GM18499 (cell line): ENCODE data around the gene WASHC2C.
"Not testable (repeated sequence)": the region's sequence is repeated elsewhere in the genome, so short reads cannot be mapped to it uniquely, and the experiment has no call there.

Experiments
- ATAC-seq: cut with Tn5 transposase; IDR thresholded peaks from one replicate; pipeline ENCODE4 v1.9.1; 2021; ENCODE audit warnings: moderate number of reproducible peaks; ENCODE audit not compliant: insufficient read depth, unreplicated experiment

Gene WASHC2C, protein sequence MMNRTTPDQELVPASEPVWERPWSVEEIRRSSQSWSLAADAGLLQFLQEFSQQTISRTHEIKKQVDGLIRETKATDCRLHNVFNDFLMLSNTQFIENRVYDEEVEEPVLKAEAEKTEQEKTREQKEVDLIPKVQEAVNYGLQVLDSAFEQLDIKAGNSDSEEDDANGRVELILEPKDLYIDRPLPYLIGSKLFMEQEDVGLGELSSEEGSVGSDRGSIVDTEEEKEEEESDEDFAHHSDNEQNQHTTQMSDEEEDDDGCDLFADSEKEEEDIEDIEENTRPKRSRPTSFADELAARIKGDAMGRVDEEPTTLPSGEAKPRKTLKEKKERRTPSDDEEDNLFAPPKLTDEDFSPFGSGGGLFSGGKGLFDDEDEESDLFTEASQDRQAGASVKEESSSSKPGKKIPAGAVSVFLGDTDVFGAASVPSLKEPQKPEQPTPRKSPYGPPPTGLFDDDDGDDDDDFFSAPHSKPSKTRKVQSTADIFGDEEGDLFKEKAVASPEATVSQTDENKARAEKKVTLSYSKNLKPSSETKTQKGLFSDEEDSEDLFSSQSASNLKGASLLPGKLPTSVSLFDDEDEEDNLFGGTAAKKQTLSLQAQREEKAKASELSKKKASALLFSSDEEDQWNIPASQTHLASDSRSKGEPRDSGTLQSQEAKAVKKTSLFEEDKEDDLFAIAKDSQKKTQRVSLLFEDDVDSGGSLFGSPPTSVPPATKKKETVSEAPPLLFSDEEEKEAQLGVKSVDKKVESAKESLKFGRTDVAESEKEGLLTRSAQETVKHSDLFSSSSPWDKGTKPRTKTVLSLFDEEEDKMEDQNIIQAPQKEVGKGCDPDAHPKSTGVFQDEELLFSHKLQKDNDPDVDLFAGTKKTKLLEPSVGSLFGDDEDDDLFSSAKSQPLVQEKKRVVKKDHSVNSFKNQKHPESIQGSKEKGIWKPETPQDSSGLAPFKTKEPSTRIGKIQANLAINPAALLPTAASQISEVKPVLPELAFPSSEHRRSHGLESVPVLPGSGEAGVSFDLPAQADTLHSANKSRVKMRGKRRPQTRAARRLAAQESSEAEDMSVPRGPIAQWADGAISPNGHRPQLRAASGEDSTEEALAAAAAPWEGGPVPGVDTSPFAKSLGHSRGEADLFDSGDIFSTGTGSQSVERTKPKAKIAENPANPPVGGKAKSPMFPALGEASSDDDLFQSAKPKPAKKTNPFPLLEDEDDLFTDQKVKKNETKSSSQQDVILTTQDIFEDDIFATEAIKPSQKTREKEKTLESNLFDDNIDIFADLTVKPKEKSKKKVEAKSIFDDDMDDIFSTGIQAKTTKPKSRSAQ (N-terminal part only)

GRCh38 chr10:45726703-45727420 lies at the start of gene WASHC2C:
Gene WASHC2C (plus strand): TSS chr10:45727266. CDS start chr10:45727318, 52 bp downstream.
- peak; percentile 92 for ATAC-seq

- ATAC-seq, result not testable (repeated sequence)
Observed at GRCh38 chr10:45678467-45678866, 48.6 kb upstream of the WASHC2C start.

- not testable (repeated sequence) for ATAC-seq
Observed at GRCh38 chr10:45710200-45710796, 16.8 kb upstream of the WASHC2C start.

GRCh38 chr10:45711223-45711622 lies 15.8 kb upstream of the WASHC2C start:
- ATAC-seq, result not testable (repeated sequence)

- not testable (repeated sequence) for ATAC-seq
Observed at GRCh38 chr10:45717053-45717452, 10.0 kb upstream of the WASHC2C start.

GRCh38 chr10:45717642-45718041 lies 9.4 kb upstream of the WASHC2C start:
- ATAC-seq, result not testable (repeated sequence)

DNA sequence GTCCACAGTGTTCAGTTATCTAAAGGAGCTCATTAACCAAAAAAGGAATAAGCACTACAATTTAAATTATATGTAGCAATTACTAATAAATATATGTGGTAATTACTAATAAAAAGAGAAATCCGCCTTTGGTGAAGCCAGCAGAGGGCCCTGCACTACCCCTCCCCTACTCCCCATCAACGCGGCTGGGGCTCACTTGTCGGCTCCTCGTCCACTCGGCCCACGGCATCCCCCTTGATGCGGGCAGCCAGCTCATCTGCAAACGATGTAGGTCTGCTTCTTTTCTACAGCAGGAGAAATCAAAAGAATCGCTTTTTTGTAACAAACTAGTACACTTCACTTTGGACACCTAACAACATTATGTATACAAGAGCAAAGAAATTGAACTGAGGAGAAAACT lies 5.6 kb upstream of the WASHC2C start:
- not testable (repeated sequence) for ATAC-seq

- ATAC-seq, result not testable (repeated sequence)
Observed at GRCh38 chr10:45723851-45724250, 3.2 kb upstream of the WASHC2C start.

DNA sequence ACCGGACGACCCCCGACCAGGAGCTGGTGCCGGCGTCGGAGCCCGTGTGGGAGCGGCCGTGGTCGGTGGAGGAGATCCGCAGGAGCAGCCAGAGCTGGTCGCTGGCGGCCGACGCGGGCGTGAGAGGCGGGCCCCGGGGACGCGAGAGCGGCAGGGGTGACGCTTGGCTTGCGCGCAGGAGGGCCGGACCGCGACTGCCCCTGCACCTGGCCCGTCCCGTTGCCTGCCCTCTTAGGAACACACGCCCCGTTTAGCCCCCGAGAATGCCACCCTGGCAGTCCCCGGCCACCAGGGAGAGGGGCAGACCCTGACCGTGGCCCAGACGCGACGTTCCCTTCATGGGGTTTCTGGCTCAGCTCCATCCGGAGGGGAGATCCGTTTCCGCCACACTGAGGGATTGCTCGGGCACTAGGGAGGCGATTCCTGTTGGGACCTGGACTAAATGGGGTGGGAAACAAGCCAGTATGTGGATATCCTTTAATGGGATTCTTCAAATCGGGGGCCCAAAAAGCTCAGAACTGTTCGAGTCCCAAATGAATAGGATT lies 427 bp downstream of the WASHC2C start:
- peak; percentile 26 for ATAC-seq

DNA sequence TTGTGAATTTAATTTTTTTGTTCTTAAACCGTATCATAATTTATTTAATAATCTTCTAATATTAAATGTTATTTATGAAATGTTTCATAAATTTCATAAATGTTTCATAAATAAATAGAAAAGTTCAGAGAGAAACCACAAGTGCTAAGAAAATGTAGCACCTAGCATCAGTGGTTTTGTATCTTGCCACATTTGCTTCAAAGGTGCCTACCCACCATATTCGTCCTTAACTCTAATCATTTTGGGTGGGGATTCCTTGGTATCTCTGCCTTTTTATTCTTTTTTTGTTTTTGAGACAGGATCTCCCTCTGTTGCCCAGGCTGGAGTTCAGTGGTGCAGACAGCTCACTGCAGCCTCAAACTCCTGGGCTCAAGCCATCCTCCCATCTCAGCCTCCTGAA lies 7.4 kb downstream of the WASHC2C start:
- not testable (repeated sequence) for ATAC-seq

- ATAC-seq, result not testable (repeated sequence)
Observed at GRCh38 chr10:45734867-45735266, 7.8 kb downstream of the WASHC2C start.

DNA sequence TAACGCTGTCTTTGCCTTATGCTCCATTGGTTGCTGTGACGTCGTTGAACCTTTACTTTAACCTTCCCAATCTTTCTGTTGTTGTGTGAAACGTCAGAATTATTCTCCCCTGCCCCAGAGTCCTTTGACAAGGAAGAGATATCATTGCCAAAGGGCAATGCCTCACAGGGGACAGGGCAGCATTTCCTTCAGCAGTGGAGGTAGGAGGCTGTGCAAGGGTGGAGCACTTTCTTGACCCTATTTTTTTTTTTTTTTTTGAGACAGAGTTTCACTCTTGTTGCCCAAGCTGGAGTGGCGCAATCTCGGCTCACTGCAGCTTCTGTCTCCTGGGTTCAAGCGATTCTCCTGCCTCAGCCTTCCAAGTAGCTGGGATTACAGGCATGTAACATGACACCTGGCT lies 14.5 kb downstream of the WASHC2C start:
- ATAC-seq, result not testable (repeated sequence)

GRCh38 chr10:45742014-45742413 lies 14.9 kb downstream of the WASHC2C start:
- not testable (repeated sequence) for ATAC-seq

DNA sequence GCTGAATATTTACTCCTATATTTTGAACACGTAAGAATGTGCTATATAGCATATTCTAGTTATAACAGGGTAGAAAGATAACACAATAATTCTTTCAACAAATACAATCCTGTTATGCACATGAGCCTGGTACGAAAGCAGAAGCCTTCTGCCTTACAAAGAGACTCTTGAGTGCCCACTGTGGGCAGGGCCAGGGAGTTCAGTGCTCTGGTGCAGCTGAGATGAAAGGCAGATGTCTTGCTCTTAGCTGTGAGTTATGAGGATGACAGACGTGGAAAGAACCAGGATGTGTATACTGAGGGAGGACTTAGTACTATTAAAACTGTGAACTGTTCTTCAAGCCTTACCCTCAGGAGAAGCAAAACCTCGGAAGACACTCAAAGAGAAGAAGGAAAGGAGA lies 24.1 kb downstream of the WASHC2C start:
- ATAC-seq, result not testable (repeated sequence)

DNA sequence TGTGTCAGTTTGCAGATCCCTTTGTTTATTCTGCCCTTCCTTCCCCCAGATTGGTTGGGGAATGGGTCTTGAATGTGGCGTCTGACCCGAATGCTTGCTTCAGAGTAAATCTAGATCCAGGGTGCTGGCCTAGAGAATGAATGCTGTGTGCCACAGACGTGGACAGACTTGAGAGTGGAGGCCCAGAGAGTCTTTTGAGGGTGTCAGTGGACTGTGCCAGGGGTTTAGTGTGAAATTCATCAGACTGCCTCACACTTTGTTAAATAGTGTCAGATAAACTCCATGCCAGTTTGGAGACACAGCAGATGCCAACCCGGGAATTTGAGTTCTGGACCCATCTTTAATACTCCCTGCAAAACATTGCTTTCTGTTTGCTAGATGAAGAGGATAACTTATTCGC lies 25.1 kb downstream of the WASHC2C start:
- not testable (repeated sequence) for ATAC-seq

- not testable (repeated sequence) for ATAC-seq
Observed at GRCh38 chr10:45753979-45754495, 27.0 kb downstream of the WASHC2C start.

GRCh38 chr10:45755083-45755482 lies 28.0 kb downstream of the WASHC2C start:
- not testable (repeated sequence) for ATAC-seq

- not testable (repeated sequence) for ATAC-seq
Observed at GRCh38 chr10:45756065-45756464, 29.0 kb downstream of the WASHC2C start.
